ENCODE results near the gene CALU.

CALU gene

DNA sequence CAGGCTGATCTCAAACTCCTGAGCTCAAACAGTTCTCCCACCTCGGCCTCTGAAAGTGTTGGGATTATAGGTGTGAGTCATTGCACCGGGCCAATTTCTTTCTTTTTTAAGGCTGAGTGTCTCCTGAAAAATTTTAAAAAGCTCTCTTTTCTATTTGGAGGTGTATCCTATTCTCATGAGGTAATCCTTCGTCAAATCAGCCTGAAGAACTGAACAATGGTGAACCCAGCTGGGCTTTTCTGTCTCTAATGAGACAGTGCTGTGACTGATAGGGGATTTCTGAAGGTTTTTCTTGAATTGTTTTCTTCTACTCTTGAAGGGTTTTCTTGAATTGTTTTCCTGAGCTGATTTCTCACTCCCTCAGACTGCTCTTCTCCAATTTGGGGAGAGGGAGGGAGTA lies 30.9 kb upstream of the CALU start:
- TF ChIP-seq, protein P1, sequence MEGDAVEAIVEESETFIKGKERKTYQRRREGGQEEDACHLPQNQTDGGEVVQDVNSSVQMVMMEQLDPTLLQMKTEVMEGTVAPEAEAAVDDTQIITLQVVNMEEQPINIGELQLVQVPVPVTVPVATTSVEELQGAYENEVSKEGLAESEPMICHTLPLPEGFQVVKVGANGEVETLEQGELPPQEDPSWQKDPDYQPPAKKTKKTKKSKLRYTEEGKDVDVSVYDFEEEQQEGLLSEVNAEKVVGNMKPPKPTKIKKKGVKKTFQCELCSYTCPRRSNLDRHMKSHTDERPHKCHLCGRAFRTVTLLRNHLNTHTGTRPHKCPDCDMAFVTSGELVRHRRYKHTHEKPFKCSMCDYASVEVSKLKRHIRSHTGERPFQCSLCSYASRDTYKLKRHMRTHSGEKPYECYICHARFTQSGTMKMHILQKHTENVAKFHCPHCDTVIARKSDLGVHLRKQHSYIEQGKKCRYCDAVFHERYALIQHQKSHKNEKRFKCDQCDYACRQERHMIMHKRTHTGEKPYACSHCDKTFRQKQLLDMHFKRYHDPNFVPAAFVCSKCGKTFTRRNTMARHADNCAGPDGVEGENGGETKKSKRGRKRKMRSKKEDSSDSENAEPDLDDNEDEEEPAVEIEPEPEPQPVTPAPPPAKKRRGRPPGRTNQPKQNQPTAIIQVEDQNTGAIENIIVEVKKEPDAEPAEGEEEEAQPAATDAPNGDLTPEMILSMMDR (IDR thresholded peaks at IDR 0.05; ENCODE audit: low read length, missing control alignments): no peak
- no peak for DNase-seq (ENCODE audit: low read depth)
- no peak overlapping the region for H3K4me3 ChIP-seq (replicated peaks; ENCODE audit: low read depth, low read length)

DNA sequence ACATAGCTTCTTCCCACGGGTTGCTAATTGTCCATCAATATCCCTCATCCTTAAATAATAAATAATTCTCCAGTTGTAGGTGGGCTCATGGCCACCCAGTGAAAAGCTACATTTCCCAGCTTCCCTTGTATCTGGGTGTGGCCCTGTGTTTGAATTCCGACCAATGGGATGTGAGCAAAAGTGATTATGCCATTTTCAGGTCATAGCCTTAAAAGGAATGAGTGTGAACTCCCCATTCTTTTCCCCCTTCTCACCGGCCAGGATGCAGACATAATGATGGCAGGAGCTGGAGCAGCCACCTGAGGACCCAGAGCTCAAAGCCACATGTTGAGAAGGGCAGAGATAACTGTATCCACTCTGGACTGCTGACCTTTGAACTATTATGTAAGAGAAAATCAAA lies 30.3 kb upstream of the CALU start:
- TF ChIP-seq, protein P1 (IDR thresholded peaks at IDR 0.05; ENCODE audit: low read length, missing control alignments): no peak
- DNase-seq (ENCODE audit: low read depth): no peak
- no peak overlapping the region for H3K4me3 ChIP-seq (replicated peaks; ENCODE audit: low read depth, low read length)

DNA sequence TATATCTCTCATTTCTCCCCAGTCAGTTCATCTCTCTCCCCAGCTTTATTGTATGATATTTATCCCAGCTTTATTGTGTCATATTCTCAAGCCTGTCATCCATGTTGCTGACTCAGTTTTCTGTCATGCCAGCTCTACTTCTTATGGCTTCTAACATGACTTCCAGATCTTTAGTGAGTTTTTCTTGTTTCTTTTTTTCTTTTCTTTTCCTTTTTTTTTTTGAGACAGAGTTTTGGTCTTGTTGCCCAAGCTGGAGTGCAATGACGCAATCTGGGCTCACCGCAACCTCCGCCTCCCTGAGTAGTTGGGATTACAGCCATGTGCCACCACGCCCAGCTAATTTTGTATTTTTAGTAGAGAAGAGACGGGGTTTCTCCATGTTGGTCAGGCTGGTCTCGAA lies 28.7 kb upstream of the CALU start:
- DNase-seq (ENCODE audit: low read depth): peak; percentile 51
- H3K4me3 ChIP-seq (replicated peaks; ENCODE audit: low read depth, low read length): no peak overlapping the region
- TF ChIP-seq, protein P1 (IDR thresholded peaks at IDR 0.05; ENCODE audit: low read length, missing control alignments): no peak

DNA sequence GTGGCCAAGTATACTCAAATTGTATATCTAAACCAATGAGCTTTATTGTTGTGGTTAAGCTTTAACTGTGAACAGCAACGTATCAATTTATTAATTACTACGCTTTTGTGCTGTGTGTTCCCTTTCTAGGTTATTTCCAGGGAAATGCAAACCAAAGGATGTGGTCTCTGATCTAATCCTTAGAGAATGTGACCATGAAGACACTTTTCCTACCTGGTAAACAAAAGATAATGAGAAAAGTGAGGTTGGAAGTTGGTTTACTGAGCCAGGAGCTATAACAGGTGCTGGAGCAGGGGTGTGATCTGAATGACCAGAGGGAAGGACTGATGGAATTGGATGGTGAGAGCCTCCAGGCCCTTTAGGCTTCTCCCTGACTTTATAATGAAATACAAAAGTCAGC lies 25.4 kb upstream of the CALU start:
- TF ChIP-seq, protein P1 (IDR thresholded peaks at IDR 0.05; ENCODE audit: low read length, missing control alignments): no peak

DNA sequence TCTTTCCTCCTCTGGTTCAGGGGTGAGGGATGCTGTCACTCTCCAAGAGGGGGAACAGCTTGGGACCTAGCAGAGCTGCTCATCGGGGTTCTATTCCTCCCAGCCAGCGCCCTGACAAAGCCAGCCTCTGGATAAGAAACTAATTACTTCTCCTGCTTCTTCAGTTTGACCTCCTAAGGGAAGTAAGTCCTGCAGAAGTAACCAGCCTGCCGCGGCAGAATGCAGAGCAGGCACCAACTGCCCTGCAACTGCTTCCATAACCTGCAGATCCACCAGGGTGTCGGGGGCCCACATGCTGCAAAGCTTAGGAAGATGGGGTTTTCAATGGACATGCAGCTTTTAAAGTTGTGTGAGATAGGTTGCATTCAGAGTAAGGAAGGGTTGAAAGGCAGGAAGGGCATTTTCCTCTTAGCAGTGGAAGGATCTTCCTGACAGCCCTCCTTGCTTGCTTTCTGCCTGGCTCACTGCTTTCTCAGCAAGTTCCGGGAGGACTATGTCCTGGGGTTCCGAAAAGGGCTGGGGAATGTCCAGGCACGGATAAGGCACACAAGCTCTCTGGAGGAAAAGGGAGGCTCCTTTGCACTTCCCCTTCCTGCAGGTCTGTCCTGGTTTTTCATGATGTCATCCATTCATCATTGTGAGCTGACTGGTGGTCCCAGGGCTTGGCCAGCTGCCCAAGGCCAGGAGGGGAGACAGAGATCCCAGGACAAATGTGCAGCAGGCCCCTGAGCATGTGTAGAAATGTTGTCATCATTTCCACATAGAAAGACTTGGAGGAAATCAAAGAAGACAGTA lies 24.3 kb upstream of the CALU start:
- H3K4me3 ChIP-seq (replicated peaks; ENCODE audit: low read depth, low read length): no peak overlapping the region
- TF ChIP-seq, protein P1 (IDR thresholded peaks at IDR 0.05; ENCODE audit: low read length, missing control alignments): no peak
- peak; percentile 26 for DNase-seq (ENCODE audit: low read depth)

More for the DNA sequence above, 25.4 kb upstream of the CALU start:
- no peak overlapping the region for H3K4me3 ChIP-seq (replicated peaks; ENCODE audit: low read depth, low read length)
- DNase-seq (ENCODE audit: low read depth): no peak

DNA sequence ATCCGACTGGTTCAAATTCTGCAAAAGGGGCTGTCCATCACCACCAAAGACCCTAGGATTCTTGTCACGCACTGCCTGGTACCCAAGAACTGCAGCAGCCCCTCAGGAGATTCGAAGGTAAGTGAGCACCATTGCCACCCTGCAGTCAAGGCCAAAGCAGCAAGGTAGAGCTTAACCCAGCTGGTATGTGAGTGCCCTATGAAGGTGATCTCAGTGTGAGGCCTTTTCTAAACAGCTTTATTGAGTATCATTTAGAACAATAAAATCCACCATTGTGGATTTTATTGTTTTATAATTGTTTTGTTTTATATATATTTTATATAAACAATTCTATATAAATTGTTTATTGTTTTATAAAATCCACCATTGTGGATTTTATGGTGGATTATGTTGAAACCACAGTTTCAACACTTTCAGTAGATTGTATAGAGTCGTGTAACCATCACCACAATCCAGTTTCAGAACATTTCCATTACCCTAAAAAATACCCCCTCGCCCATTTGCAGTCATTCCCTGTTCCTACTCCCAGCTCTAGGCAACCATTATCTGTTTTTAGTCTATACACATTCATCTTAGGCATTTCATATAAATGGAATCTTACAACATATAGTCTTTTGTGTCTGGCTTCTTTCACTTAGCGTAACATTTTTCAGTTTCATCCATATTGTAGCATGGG lies 20.1 kb upstream of the CALU start:
- TF ChIP-seq, protein P1 (IDR thresholded peaks at IDR 0.05; ENCODE audit: low read length, missing control alignments): no peak
- no peak for DNase-seq (ENCODE audit: low read depth)
- no peak overlapping the region for H3K4me3 ChIP-seq (replicated peaks; ENCODE audit: low read depth, low read length)

Data from fibroblast of pulmonary artery (primary cell).